Measurements from ENCODE around the gene CDKL1.
"Not testable (repeated sequence)": the region's sequence is repeated elsewhere in the genome, so short reads cannot be mapped to it uniquely, and the experiment has no call there.

CDKL1 gene

DNA sequence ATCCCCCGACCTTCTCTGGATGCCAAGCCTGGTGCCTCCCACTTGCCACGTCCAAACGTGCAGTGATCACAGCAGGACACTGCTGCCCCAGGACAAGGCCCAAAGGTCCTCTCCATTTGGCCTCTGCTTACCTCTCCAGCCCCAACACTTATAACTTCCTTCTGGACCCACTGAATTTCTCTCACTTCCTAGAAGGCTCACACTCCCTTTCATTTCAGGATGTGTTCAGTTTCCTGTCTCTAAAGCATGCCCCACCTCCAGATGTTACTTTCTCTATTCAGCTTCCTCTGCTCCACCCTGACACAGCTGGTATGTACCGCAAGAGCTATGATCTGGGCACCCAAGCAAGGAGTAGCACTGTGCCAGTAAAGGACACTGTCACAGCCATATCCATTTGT, 33.0 kb downstream of the CDKL1 start (continued):
- TF ChIP-seq SP3 (tag by site-specific recombination; IDR thresholded peaks at IDR 0.05) (no peak), ZNF530 (tag by site-specific recombination; IDR thresholded peaks at IDR 0.05; ENCODE audit: low read depth) (no peak), GLIS1 (tag by site-specific recombination; IDR thresholded peaks at IDR 0.05) (no peak)
- TF ChIP-seq, protein P1, sequence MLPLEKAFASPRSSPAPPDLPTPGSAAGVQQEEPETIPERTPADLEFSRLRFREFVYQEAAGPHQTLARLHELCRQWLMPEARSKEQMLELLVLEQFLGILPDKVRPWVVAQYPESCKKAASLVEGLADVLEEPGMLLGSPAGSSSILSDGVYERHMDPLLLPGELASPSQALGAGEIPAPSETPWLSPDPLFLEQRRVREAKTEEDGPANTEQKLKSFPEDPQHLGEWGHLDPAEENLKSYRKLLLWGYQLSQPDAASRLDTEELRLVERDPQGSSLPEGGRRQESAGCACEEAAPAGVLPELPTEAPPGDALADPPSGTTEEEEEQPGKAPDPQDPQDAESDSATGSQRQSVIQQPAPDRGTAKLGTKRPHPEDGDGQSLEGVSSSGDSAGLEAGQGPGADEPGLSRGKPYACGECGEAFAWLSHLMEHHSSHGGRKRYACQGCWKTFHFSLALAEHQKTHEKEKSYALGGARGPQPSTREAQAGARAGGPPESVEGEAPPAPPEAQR (tag by site-specific recombination; IDR thresholded peaks at IDR 0.05): no peak

DNA sequence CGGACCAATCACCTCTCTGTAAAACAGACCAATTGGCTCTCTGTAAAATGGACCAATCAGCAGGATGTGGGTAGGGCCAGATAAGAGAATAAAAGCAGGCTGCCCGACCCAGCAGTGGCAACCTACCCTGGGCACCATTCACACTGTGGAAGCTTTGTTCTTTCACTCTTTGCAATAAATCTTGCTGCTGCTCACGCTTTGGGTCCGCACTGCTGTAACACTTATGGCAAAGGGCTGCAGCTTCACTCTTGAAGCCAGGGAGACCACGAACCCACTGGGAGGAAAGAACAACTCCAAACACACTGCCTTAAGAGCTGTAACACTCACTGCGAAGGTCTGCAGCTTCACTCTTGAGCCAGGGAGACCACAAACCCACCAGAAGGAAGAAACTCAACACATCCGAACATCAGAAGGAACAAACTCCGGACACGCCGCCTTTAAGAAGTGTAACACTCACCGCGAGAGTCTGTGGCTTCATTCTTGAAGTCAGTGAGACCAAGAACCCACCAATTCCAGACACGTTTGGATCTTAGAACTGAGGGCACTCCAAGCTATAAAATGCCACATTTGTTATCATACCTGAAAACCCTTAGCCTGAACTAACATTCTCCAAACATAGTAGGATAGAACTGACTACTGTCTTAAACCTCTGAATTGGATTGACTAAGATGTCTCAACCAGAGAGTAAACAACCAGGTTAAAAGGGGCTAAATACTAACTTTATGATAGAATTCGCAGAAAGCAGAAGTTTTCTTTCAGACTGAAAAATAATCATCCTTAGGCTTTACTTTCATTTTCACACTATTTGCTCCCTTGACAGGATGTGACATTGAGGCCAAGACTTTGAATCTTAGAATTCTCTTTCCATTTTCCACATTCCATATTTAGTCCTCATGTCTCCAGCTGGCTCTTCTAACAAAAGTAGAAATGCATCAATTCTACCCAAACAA, 33.6 kb downstream of the CDKL1 start:
- no peaks in the 10 kb centered on the region for H3K4me1 ChIP-seq (ENCODE audit: control insufficient read depth, insufficient read depth, low read length)
- H3K27ac ChIP-seq (ENCODE audit: extremely low read depth, low read depth, low read length): no peak overlapping the region

DNA sequence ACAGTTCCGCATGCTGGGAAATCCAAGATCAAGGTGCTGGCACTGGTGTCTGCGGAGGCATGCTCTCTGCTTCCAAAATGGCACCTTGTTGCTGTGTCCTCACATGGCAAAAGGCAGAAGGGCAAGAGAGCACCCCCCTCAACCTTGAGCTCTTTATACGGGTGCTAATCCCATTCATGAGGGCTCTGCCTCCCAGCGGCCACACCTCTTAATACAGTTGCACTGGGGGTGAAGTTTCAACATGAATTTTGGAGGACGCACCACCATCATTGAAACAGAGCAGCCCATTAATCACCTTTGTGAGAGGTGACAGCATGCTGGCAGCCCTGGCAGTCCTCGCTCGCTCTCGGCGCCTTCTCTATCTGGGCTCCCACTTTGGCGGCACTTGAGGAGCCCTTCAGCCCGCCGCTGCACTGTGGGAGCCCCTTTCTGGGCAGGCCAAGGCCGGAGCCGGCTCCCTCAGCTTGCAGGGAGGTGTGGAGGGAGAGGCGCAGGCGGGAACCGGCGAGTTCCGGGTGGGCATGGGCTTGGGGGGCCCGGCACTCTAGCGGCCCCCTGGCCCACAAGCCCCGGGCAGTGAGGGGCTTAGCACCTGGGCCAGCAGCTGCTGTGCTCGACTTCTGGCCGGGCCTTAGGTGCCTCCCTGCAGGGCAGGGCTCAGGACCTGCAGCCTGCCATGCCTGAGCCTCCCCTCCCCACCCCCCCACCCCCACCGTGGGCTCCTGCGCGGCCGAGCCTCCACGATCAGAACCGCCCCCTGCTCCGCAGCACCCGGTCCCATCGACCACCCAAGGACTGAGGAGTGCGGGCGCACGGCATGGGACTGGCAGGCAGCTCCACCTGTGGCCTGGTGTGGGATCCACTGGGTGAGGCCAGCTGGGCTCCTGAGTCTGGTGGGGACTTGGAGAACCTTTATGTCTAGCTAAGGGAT, 34.9 kb downstream of the CDKL1 start:
- not testable (repeated sequence) for H3K36me3 ChIP-seq (ENCODE audit: control insufficient read depth in 2 of 2, insufficient read depth in 1 of 2, low read length in 2 of 2)

More for the DNA sequence above, 33.6 kb downstream of the CDKL1 start:
- H3K9me3 ChIP-seq (ENCODE audit: control insufficient read depth, insufficient read depth, low read depth, low read length): no peaks in the 10 kb centered on the region
- POLR2A ChIA-PET: no interaction called here
- no peaks in the 10 kb centered on the region for H3K36me3 ChIP-seq (ENCODE audit: control insufficient read depth in 2 of 2, insufficient read depth in 1 of 2, low read length in 2 of 2)
- H3K4me3 ChIP-seq (ENCODE audit: low read depth, low read length): no peak overlapping the region
- no peak for TF ChIP-seq ZNF37A (tag by site-specific recombination; IDR thresholded peaks at IDR 0.05)
- CTCF ChIA-PET: no interaction called here

DNA sequence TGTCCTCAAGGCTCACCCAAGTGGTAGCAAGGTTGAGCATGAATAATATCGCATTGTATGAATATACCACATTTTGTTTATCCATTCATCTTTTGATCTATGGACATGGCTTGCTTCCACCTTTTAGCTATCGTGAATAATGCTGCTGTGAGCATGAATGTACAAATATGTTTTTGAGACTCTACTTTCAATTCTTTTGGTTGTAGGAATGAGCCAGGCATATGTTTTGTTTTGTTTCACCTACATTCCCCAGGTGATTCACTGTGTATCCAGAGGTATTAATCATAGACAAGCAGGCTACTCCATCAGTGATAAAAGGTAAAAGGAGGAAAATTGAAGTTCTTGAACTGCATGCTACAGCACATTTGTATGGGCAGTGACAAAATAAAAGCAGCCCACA, 35.8 kb downstream of the CDKL1 start:
- H3K4me3 ChIP-seq (ENCODE audit: low read depth, low read length): no peak overlapping the region
- CTCF ChIA-PET: no interaction called here
- no peaks in the 10 kb centered on the region for H3K9me3 ChIP-seq (ENCODE audit: control insufficient read depth, insufficient read depth, low read depth, low read length)
- no peak overlapping the region for H3K27ac ChIP-seq (ENCODE audit: extremely low read depth, low read depth, low read length)
- H3K36me3 ChIP-seq (ENCODE audit: control insufficient read depth in 2 of 2, insufficient read depth in 1 of 2, low read length in 2 of 2): no peaks in the 10 kb centered on the region
- POLR2A ChIA-PET: no interaction called here
- TF ChIP-seq ZNF549 (tag by site-specific recombination; IDR thresholded peaks at IDR 0.05): no peak
- TF ChIP-seq, protein P2, sequence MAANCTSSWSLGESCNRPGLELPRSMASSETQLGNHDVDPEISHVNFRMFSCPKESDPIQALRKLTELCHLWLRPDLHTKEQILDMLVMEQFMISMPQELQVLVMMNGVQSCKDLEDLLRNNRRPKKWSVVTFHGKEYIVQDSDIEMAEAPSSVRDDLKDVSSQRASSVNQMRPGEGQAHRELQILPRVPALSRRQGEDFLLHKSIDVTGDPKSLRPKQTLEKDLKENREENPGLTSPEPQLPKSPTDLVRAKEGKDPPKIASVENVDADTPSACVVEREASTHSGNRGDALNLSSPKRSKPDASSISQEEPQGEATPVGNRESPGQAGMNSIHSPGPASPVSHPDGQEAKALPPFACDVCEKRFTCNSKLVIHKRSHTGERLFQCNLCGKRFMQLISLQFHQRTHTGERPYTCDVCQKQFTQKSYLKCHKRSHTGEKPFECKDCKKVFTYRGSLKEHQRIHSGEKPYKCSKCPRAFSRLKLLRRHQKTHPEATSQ (tag by site-specific recombination; IDR thresholded peaks at IDR 0.05): no peak
- no peak for TF ChIP-seq FEZF1 (tag by site-specific recombination; IDR thresholded peaks at IDR 0.05)
- TF ChIP-seq ZNF132 (tag by site-specific recombination; IDR thresholded peaks at IDR 0.05; ENCODE audit: borderline replicate concordance): no peak
- TF ChIP-seq ZNF16 (tag by site-specific recombination; IDR thresholded peaks at IDR 0.05; ENCODE audit: low read depth): no peak
- H3K4me1 ChIP-seq (ENCODE audit: control insufficient read depth, insufficient read depth, low read length): no peaks in the 10 kb centered on the region

More for the DNA sequence above, 34.9 kb downstream of the CDKL1 start:
- H3K9me3 ChIP-seq (ENCODE audit: control insufficient read depth, insufficient read depth, low read depth, low read length); CTCF ChIA-PET; H3K4me1 ChIP-seq (ENCODE audit: control insufficient read depth, insufficient read depth, low read length); H3K27ac ChIP-seq (ENCODE audit: extremely low read depth, low read depth, low read length); POLR2A ChIA-PET; H3K4me3 ChIP-seq (ENCODE audit: low read depth, low read length): not testable (repeated sequence)

DNA sequence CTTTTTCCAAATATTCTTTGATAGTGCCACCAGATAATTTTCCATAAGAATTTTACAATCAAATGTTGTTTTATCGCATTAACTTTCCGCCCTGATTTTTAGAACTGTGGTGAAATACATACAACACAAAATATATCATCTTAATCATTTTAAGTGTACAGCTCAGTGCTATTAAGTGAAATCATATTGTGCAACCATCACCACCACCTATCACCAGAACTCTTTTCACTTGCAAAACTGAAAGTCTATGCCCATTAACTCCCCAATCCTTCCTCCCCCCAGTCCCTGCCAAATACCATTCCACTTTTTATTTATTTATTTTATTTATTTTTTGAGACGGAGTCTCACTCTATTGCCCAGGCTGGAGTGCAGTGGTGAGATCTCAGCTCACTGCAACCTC, 36.6 kb downstream of the CDKL1 start:
- H3K9me3 ChIP-seq (ENCODE audit: control insufficient read depth, insufficient read depth, low read depth, low read length): no peaks in the 10 kb centered on the region
- no peak overlapping the region for H3K27ac ChIP-seq (ENCODE audit: extremely low read depth, low read depth, low read length)
- ChIA-PET CTCF (interaction anchor here (0.7 kb wide), 1 partner anchor 1433 kb away, joined by 3 read pairs; no protein-coding TSS in a partner anchor), POLR2A (interaction anchor here (0.6 kb wide), 1 partner anchor 511 kb away, joined by 3 read pairs; no protein-coding TSS in a partner anchor)
- TF ChIP-seq, protein P3, sequence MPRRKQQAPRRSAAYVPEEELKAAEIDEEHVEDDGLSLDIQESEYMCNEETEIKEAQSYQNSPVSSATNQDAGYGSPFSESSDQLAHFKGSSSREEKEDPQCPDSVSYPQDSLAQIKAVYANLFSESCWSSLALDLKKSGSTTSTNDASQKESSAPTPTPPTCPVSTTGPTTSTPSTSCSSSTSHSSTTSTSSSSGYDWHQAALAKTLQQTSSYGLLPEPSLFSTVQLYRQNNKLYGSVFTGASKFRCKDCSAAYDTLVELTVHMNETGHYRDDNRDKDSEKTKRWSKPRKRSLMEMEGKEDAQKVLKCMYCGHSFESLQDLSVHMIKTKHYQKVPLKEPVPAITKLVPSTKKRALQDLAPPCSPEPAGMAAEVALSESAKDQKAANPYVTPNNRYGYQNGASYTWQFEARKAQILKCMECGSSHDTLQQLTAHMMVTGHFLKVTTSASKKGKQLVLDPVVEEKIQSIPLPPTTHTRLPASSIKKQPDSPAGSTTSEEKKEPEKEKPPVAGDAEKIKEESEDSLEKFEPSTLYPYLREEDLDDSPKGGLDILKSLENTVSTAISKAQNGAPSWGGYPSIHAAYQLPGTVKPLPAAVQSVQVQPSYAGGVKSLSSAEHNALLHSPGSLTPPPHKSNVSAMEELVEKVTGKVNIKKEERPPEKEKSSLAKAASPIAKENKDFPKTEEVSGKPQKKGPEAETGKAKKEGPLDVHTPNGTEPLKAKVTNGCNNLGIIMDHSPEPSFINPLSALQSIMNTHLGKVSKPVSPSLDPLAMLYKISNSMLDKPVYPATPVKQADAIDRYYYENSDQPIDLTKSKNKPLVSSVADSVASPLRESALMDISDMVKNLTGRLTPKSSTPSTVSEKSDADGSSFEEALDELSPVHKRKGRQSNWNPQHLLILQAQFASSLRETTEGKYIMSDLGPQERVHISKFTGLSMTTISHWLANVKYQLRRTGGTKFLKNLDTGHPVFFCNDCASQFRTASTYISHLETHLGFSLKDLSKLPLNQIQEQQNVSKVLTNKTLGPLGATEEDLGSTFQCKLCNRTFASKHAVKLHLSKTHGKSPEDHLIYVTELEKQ (tag by site-specific recombination; IDR thresholded peaks at IDR 0.05; ENCODE audit: borderline replicate concordance): no peak
- H3K36me3 ChIP-seq (ENCODE audit: control insufficient read depth in 2 of 2, insufficient read depth in 1 of 2, low read length in 2 of 2): no peaks in the 10 kb centered on the region
- H3K4me3 ChIP-seq (ENCODE audit: low read depth, low read length): no peak overlapping the region
- no peaks in the 10 kb centered on the region; the same call in 1 of the 2 replicates for H3K4me1 ChIP-seq (ENCODE audit: control insufficient read depth, insufficient read depth, low read length)

Measured in HEK293 (cell line).